Measurements from ENCODE around the gene ALKBH3. TPM values are rescaled to one million over a fixed set of nuclear protein-coding genes. Genes with fewer than 3 reads are reported as not detected.
A peak's percentile ranks its signal among the peaks of the same experiment; 100 is the strongest.

The ALKBH3 gene
- polyA plus RNA-seq, 1 experiment: 36.5 TPM

GRCh38 chr11:43941257-43941994 is 60.8 kb downstream of the ALKBH3 start:
- Histone ChIP-seq H3K27ac (ENCODE audit: low read depth, low read length) (no peak overlapping the region), H3K4me3 (ENCODE audit: low read depth, low read length) (peak overlapping the region; percentile 58), H3K9me3 (ENCODE audit: control insufficient read depth, insufficient read depth, low read length) (no peaks in the 10 kb centered on the region; the same call in 1 of the 2 replicates), H3K27me3 (ENCODE audit: control insufficient read depth, insufficient read depth, low read length) (peaks cover 41% of the 10 kb centered on the region)
- no peak for DNase-seq (ENCODE audit: low read depth, low spot score)
- CTCF ChIA-PET: interaction anchor here (0.7 to 2.3 kb wide), 5 partner anchors 8 to 97 kb away, joined by 4 to 9 read pairs (median 4); no protein-coding TSS in a partner anchor
- POLR2A ChIA-PET: interaction anchor here (0.7 to 1.7 kb wide), 4 partner anchors 13 to 28 kb away, joined by 3 to 10 read pairs (median 6); no protein-coding TSS in a partner anchor
- TF ChIP-seq, protein P1, sequence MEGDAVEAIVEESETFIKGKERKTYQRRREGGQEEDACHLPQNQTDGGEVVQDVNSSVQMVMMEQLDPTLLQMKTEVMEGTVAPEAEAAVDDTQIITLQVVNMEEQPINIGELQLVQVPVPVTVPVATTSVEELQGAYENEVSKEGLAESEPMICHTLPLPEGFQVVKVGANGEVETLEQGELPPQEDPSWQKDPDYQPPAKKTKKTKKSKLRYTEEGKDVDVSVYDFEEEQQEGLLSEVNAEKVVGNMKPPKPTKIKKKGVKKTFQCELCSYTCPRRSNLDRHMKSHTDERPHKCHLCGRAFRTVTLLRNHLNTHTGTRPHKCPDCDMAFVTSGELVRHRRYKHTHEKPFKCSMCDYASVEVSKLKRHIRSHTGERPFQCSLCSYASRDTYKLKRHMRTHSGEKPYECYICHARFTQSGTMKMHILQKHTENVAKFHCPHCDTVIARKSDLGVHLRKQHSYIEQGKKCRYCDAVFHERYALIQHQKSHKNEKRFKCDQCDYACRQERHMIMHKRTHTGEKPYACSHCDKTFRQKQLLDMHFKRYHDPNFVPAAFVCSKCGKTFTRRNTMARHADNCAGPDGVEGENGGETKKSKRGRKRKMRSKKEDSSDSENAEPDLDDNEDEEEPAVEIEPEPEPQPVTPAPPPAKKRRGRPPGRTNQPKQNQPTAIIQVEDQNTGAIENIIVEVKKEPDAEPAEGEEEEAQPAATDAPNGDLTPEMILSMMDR (IDR thresholded peaks at IDR 0.05; ENCODE audit: low read depth, low read length): no peak

DNA sequence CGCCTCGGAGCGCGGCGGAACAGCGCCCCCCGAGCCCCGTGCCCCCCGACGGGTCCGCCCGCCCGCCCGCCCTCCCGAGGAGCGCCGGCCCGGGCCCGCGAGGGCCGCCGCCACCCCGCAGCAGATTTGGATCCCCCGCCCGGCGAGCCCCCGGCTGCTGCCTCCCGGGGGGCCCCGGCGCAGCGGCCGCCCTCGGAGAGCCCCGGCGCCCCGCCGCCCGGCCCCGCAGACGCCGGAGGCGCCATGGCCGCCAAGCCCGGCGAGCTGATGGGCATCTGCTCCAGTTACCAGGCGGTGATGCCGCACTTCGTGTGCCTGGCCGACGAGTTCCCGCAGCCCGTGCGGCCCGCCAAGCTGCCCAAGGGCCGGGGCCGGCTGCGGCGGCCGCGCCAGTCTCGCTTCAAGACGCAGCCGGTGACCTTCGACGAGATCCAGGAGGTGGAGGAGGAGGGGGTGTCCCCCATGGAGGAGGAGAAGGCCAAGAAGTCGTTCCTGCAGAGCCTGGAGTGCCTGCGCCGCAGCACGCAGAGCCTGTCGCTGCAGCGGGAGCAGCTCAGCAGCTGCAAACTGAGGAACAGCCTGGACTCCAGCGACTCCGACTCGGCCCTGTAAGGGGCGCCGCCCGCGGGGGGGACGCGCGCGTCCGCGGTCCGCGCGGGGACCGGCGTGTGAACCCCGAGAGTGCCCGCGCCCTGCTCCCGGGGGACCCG is 62.2 kb downstream of the ALKBH3 start:
- ChIA-PET POLR2A (interaction anchor here (0.5 to 1.7 kb wide), 6 partner anchors 14 to 94 kb away, joined by 3 to 10 read pairs (median 4); no protein-coding TSS in a partner anchor), CTCF (interaction anchor here (0.6 to 7.6 kb wide), 7 partner anchors 10 to 460 kb away, joined by 3 to 87 read pairs (median 4); no protein-coding TSS in a partner anchor)
- DNase-seq (ENCODE audit: low read depth, low spot score): no peak
- peaks cover 50% of the 10 kb centered on the region for H3K27me3 ChIP-seq (ENCODE audit: control insufficient read depth, insufficient read depth, low read length)
- no peak overlapping the region for H3K27ac ChIP-seq (ENCODE audit: low read depth, low read length)
- TF ChIP-seq, protein P1 (IDR thresholded peaks at IDR 0.05; ENCODE audit: low read depth, low read length): no peak
- no peaks in the 10 kb centered on the region; the same call in 1 of the 2 replicates for H3K9me3 ChIP-seq (ENCODE audit: control insufficient read depth, insufficient read depth, low read length)
- H3K4me3 ChIP-seq (ENCODE audit: low read depth, low read length): peak overlapping the region; percentile 58

DNA sequence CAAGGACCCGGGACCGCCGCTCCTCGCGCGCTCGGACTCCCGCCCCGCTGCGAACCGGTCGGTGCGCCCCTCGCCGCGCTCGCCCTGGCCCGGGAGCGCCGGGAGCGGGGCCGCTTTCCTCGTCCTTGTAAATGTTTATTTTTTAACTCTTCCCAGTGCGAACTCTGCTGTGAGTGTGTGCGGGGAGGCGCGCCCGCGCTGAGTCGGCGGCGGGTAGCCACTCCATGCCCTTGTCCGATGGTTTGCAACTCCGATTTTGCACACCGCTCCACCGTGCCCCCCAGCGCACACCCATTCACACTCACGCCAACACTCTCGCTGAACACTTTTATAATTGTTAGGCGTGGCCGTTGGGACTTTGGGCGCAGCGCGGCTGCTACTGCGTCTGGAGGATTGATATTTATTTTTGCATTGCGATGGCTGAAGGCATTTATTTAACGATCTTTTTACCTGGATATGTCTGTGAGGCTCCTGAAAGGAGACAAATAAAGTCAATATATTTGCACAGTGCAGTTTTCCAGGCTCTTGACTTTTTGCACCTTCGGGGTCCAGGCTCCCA is 62.8 kb downstream of the ALKBH3 start:
- POLR2A ChIA-PET: interaction anchor here (1.5 kb wide), 1 partner anchor 20 kb away, joined by 3 read pairs; no protein-coding TSS in a partner anchor

GRCh38 chr11:43943931-43944751 is 63.5 kb downstream of the ALKBH3 start:
- ChIA-PET CTCF (interaction anchor here (1.2 to 7.6 kb wide), 4 partner anchors 39 to 63 kb away, joined by 4 to 87 read pairs (median 10); partner anchors contain the start of gene ALKBH3), POLR2A (interaction anchor here (0.6 to 1.5 kb wide), 2 partner anchors 21 to 26 kb away, joined by 3 read pairs; no protein-coding TSS in a partner anchor)
- TF ChIP-seq, protein P1 (IDR thresholded peaks at IDR 0.05; ENCODE audit: low read depth, low read length): no peak
- no peak overlapping the region for H3K27ac ChIP-seq (ENCODE audit: low read depth, low read length)
- peaks cover 57% of the 10 kb centered on the region for H3K27me3 ChIP-seq (ENCODE audit: control insufficient read depth, insufficient read depth, low read length)
- peak overlapping the region; percentile 58 for H3K4me3 ChIP-seq (ENCODE audit: low read depth, low read length)
- H3K9me3 ChIP-seq (ENCODE audit: control insufficient read depth, insufficient read depth, low read length): no peaks in the 10 kb centered on the region; the same call in 1 of the 2 replicates
- no peak for DNase-seq (ENCODE audit: low read depth, low spot score)

More for the DNA sequence above, 62.8 kb downstream of the ALKBH3 start:
- TF ChIP-seq, protein P1 (IDR thresholded peaks at IDR 0.05; ENCODE audit: low read depth, low read length): no peak
- H3K4me3 ChIP-seq (ENCODE audit: low read depth, low read length): peak overlapping the region; percentile 58
- peaks cover 53% of the 10 kb centered on the region for H3K27me3 ChIP-seq (ENCODE audit: control insufficient read depth, insufficient read depth, low read length)
- no peak overlapping the region for H3K27ac ChIP-seq (ENCODE audit: low read depth, low read length)
- no peaks in the 10 kb centered on the region; the same call in 1 of the 2 replicates for H3K9me3 ChIP-seq (ENCODE audit: control insufficient read depth, insufficient read depth, low read length)
- CTCF ChIA-PET: interaction anchor here (0.7 to 7.6 kb wide), 4 partner anchors 10 to 62 kb away, joined by 3 to 87 read pairs (median 6); partner anchors contain the start of gene ALKBH3
- DNase-seq (ENCODE audit: low read depth, low spot score): no peak

Measured in AG04450 (cell line).